SW480 (cell line): ENCODE results near the gene ALDH3A1.

Source experiments
- DNase-seq: peaks from one replicate; pipeline ENCODE4 v3.0.0-alpha.2; 2016; ENCODE audit warnings: low spot score

Gene ALDH3A1

GRCh38 chr17:19719355-19720209 is 28.5 kb downstream of the ALDH3A1 start:
- DNase-seq: no peak

- DNase-seq: no peak
Observed at GRCh38 chr17:19718613-19719354, 29.3 kb downstream of the ALDH3A1 start.

DNA sequence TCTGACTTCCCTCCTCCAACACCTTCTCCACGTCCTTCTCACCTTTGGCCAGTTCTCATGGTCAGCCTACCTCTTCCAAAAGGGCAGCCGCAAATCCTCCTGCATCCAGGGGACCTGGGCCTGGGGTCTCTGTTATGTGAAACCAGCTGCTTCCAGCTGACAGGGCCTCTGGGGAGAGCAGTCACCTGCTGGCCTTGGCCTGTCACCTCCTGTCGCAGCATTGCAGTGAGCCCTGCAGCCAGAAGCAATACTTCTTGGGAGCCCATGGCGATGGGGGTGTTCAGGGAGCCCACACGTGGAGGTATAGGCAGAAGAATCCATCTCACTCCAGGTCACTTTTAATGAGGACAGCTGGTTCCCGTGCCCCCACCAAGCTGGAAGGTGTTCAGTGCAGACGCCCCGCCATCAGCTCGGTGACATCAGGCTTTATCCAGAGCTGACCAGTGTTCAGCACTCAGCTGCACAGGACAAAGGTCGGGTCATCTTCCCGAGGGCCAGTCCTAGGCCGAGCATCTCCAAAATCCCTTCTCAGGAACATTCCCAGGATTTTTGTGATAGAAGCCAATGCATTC is 30.0 kb downstream of the ALDH3A1 start:
- no peak for DNase-seq

DNA sequence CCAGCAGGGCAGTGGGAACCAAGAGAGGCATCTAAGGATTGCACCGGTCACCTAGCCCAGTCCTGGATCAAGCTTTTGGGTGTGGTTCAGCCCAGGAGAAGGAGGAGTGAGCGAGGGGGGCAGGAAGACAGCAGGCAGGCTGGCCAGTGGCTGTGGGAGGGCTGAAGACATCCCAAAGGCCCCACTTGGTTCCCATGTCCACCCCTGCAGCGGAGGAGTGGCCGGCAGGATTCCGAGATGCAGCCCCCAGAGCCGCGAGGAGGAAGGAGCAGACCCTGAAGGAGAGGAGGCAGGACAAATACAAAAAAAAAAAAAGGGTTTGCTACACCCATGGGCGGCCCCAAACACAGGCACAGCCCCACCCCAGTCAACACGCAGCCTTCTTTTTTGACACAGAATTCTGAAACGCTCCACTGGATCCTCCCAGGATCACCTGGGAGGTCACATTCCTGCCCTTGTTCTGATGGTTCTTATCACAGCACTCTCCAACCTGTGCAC is 30.6 kb downstream of the ALDH3A1 start:
- DNase-seq: no peak

DNA sequence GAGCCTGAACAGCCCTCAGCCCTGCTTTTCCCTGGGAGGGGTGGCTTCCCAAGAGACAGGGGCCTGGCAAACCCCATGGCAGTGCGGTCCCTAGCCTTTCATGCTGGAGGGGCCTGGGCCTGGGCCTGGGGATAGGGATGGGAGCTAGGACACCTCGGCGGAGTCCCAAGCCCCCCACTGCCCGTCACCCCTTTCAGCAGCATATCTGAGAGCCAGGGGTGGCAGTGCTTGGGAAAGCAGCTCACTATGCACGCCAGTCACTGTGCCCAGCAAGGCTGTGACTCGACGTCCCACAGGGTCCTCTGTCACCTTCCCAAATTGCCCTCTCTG is 31.1 kb downstream of the ALDH3A1 start:
- no peak for DNase-seq

DNA sequence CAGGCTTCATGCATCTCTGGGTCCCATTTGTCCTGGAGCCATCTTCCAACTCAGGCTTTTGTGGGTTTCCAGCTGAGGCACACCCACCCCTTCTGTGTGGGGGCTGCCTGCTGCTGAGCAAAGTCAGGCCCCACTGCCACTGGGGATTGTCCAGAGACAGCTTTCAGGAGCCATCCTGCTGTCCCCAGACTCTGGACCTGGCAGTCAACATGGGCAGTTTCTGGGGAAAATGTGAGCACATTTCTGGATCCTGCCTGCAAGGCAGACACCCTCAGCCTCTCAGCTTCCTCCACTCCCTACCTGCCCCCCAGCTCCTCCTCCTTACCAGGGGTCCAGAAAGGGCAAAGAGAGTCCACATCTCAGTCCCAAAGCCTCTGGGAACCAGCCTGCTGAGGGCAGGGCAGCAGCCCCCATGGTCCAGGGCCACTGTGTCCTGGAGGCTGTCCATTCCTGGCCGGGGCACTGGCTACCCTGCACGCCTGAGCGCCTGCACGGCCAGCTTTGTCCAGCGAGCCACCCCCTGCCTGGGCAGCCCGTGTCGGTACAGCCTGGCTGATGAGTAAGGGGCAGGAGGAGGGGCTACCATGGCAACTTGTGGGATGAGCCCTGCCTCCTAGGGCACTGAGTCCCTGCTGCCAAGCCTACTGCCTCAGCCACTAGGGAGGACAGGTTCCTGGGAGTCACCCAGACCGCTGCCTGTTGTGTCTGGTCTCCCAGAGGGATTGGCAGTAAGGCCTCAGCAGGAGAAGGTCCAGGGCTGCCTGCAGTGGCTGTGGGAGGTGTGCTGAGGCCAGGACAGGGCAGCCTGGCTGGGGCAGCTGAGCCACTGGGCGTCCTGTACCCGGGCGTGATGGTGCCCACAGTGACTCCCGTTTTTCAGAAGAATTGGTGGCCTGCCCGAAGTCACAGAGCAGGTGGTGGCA is 31.7 kb downstream of the ALDH3A1 start, which contains the start of gene SLC47A2:
Gene SLC47A2 (minus strand): TSS at position 477 of the 923 bp plus-strand sequence. CDS start 29 bp downstream, at position 448.
- DNase-seq: no peak

- DNase-seq: no peak
Observed at GRCh38 chr17:19714542-19715411, 33.3 kb downstream of the ALDH3A1 start.

DNA sequence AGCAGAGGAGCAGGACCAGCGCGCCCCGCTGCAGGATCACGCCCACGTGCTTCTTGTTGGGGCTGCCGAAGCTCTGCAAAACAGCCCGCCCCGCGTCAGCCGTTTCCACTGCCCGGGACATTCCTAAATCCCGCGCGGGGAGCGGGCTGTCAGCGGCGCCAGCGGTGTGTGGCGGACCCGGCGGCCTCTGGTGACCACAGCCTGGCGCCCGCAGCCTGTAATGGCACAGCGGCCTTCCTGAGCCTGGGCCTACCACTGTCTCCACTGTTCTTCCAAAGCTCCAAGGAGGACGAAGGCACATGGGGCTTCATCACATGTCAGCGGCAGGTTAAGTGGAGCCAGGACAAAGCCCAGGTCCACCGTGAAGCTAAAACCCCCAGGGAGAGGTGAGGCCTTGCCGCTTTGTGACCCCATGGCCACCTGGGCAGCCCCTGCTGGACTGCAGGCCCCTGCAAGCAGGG is 34.2 kb downstream of the ALDH3A1 start:
- DNase-seq: no peak

DNA sequence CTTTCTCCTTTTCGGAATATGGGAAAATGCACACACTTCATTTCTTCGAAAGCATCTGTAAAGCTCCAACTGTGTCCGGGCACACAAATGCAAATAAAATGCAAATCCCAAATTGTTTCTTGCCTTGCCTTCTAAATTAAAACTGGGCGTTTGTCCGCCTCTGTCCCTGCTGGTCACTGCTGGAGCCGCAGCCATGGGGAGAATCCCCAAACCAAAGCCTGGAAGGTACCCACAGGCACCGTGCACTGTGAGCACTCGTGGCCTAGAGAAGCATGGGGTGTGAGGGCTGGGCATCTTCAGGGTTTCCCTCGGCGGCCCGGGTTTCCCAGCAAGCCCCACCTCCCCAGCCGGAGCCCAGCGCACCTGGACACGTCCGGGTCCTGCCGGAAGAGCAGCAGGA is 34.6 kb downstream of the ALDH3A1 start:
- DNase-seq: no peak

GRCh38 chr17:19712436-19713004 is 35.6 kb downstream of the ALDH3A1 start:
- DNase-seq: no peak

DNA sequence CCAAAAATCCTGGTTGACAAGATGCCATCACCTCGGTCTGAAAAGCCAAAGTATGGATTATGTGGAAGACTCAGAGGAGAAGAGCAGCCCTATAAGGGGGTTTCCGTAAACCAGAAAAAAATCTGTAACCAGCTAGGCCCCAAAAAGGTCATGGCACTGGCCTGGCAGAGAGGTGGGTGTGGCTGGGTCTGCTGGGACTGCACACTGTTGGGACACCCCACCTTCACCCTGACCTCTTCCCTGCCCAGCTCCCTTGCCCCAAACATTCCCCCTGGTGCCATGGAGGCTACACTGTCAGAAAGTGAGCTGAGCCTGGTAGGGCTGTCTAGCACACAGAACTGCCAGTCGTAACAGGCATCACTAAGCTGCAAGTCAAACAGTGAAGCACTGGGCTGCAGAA is 38.3 kb downstream of the ALDH3A1 start:
- DNase-seq: no peak

GRCh38 chr17:19708431-19709175 is 39.5 kb downstream of the ALDH3A1 start:
- DNase-seq: no peak

- DNase-seq: no peak
Observed at GRCh38 chr17:19707728-19708221, 40.3 kb downstream of the ALDH3A1 start.

- DNase-seq: no peak
Observed at GRCh38 chr17:19706791-19707727, 41.0 kb downstream of the ALDH3A1 start.

- no peak for DNase-seq
Observed at GRCh38 chr17:19705771-19706770, 42.0 kb downstream of the ALDH3A1 start.

DNA sequence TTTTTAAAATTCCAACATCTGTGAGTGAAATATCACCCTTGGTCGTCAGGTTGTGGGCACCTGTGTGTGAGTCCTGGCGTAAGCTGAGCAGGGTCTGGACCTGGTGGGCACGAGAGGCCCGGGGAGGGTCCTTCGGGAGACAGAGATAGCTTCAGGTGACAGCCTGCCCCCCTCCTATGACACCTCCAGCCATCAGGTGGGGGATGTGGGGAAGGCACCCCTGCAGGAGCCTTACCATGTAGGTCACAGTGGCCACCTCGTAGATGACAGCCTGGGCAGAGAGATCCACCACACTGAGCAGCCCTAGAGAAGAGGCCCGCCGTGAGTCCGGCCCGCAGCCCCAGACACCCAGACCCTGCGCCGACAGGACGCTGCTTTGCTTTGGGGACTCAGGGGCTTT is 42.9 kb downstream of the ALDH3A1 start:
- no peak for DNase-seq
